Effector memory CD4-positive, alpha-beta T cell (primary cell): Measurements from ENCODE around the gene TTC5.

Experiments used
- DNase-seq, 3 donors: peaks; one replicate each; pipeline ENCODE4 v3.0.0-alpha.2; 2020
- H3K27ac ChIP-seq: 2 replicates; pipeline ENCODE4 v1.7.0; 2013; ENCODE audit warnings: mild to moderate bottlenecking, low read length, moderate library complexity; ENCODE audit not compliant: insufficient read depth, poor library complexity, severe bottlenecking
- H3K27me3 ChIP-seq: replicated peaks from 2 replicates; pipeline ENCODE4 v1.7.0; 2013; ENCODE audit warnings: mild to moderate bottlenecking, low read length; ENCODE audit not compliant: insufficient read depth, control insufficient read depth, poor library complexity, severe bottlenecking
- H3K36me3 ChIP-seq: 2 replicates; pipeline ENCODE4 v1.7.0; 2013; ENCODE audit warnings: mild to moderate bottlenecking, low read length, moderate library complexity; ENCODE audit not compliant: control insufficient read depth, insufficient read depth
- H3K4me1 ChIP-seq: 2 replicates; pipeline ENCODE4 v1.7.0; 2013; ENCODE audit warnings: low read length, mild to moderate bottlenecking; ENCODE audit not compliant: control insufficient read depth, insufficient read depth, poor library complexity, severe bottlenecking
- H3K4me3 ChIP-seq: 2 replicates; pipeline ENCODE4 v1.7.0; 2013; ENCODE audit warnings: low read length, low read depth, mild to moderate bottlenecking; ENCODE audit not compliant: insufficient read depth, poor library complexity, severe bottlenecking
- H3K9me3 ChIP-seq: 2 replicates; pipeline ENCODE4 v1.7.0; 2013; ENCODE audit warnings: mild to moderate bottlenecking, low read length, moderate library complexity; ENCODE audit not compliant: control insufficient read depth

TTC5 gene

GRCh38 chr14:20334017-20334416 lies 28.3 kb upstream of the TTC5 start:
- Histone ChIP-seq H3K4me3 (no peak overlapping the region), H3K36me3 (no peaks in the 10 kb centered on the region), H3K27me3 (no peaks in the 10 kb centered on the region), H3K4me1 (no peaks in the 10 kb centered on the region), H3K27ac (no peak overlapping the region), H3K9me3 (no peaks in the 10 kb centered on the region)
- DNase-seq: no peak

GRCh38 chr14:20333494-20333841 lies 27.7 kb upstream of the TTC5 start:
- no peaks in the 10 kb centered on the region for H3K4me1 ChIP-seq
- no peaks in the 10 kb centered on the region for H3K27me3 ChIP-seq
- peak overlapping the region; percentile 60 for H3K27ac ChIP-seq
- DNase-seq: no peak
- no peaks in the 10 kb centered on the region for H3K9me3 ChIP-seq
- peak overlapping the region; percentile 73 for H3K4me3 ChIP-seq
- no peaks in the 10 kb centered on the region for H3K36me3 ChIP-seq

- Histone ChIP-seq H3K9me3 (no peaks in the 10 kb centered on the region), H3K4me3 (peak within 1 kb of the TSS; percentile 73), H3K27ac (peak within 1 kb of the TSS; percentile 60), H3K27me3 (no peaks in the 10 kb centered on the region), H3K4me1 (no peaks in the 10 kb centered on the region), H3K36me3 (no peaks in the 10 kb centered on the region)
- peak; percentile 29 to 54 (median 37) for DNase-seq
Measured at GRCh38 chr14:20332788-20333493, 27.2 kb upstream of the TTC5 start, which contains the start of gene CCNB1IP1. TSS of gene CCNB1IP1 (minus strand) at chr14:20333279. CDS start at chr14:20316523, 16,756 bp downstream.

GRCh38 chr14:20332431-20332787 lies 26.7 kb upstream of the TTC5 start:
- Histone ChIP-seq H3K4me1 (no peaks in the 10 kb centered on the region), H3K4me3 (peak overlapping the region; percentile 73), H3K9me3 (no peaks in the 10 kb centered on the region)

GRCh38 chr14:20331053-20331613 lies 25.4 kb upstream of the TTC5 start:
- H3K4me3 ChIP-seq: no peak overlapping the region
- no peak for DNase-seq
- H3K4me1 ChIP-seq: no peaks in the 10 kb centered on the region
- no peak overlapping the region for H3K27ac ChIP-seq
- H3K9me3 ChIP-seq: no peaks in the 10 kb centered on the region
- H3K36me3 ChIP-seq: peaks cover 3% of the 10 kb centered on the region
- no peaks in the 10 kb centered on the region for H3K27me3 ChIP-seq

More at GRCh38 chr14:20332431-20332787, 26.7 kb upstream of the TTC5 start:
- Histone ChIP-seq H3K36me3 (no peaks in the 10 kb centered on the region), H3K27me3 (no peaks in the 10 kb centered on the region), H3K27ac (peak overlapping the region; percentile 60)
- no peak for DNase-seq

GRCh38 chr14:20329355-20329754 lies 23.6 kb upstream of the TTC5 start:
- Histone ChIP-seq H3K36me3 (peaks cover 7% of the 10 kb centered on the region), H3K4me3 (no peak overlapping the region), H3K9me3 (no peaks in the 10 kb centered on the region), H3K4me1 (no peaks in the 10 kb centered on the region), H3K27ac (no peak overlapping the region), H3K27me3 (no peaks in the 10 kb centered on the region)
- no peak for DNase-seq

GRCh38 chr14:20328705-20329104 lies 23.0 kb upstream of the TTC5 start:
- Histone ChIP-seq H3K27me3 (no peaks in the 10 kb centered on the region), H3K4me1 (no peaks in the 10 kb centered on the region), H3K4me3 (no peak overlapping the region), H3K36me3 (peaks cover 11% of the 10 kb centered on the region), H3K9me3 (no peaks in the 10 kb centered on the region), H3K27ac (no peak overlapping the region)
- DNase-seq: no peak

- no peaks in the 10 kb centered on the region for H3K4me1 ChIP-seq
- no peak overlapping the region for H3K27ac ChIP-seq
- H3K4me3 ChIP-seq: no peak overlapping the region
- DNase-seq: no peak
- peaks cover 16% of the 10 kb centered on the region for H3K36me3 ChIP-seq
- no peaks in the 10 kb centered on the region for H3K27me3 ChIP-seq
- H3K9me3 ChIP-seq: no peaks in the 10 kb centered on the region
Measured at GRCh38 chr14:20327005-20327869, 21.5 kb upstream of the TTC5 start.

- DNase-seq: no peak
- Histone ChIP-seq H3K36me3 (peaks cover 17% of the 10 kb centered on the region), H3K27me3 (no peaks in the 10 kb centered on the region), H3K4me1 (no peaks in the 10 kb centered on the region), H3K9me3 (no peaks in the 10 kb centered on the region), H3K27ac (no peak overlapping the region), H3K4me3 (no peak overlapping the region)
Measured at GRCh38 chr14:20317720-20318119, 12.0 kb upstream of the TTC5 start.

GRCh38 chr14:20314026-20314425 lies 8.3 kb upstream of the TTC5 start:
- Histone ChIP-seq H3K27ac (no peak overlapping the region), H3K9me3 (no peaks in the 10 kb centered on the region), H3K4me1 (no peaks in the 10 kb centered on the region), H3K4me3 (no peak overlapping the region), H3K36me3 (peaks cover 25% of the 10 kb centered on the region), H3K27me3 (no peaks in the 10 kb centered on the region)
- no peak for DNase-seq
